ENCODE measurements around the gene SEC22A.
"Not testable (repeated sequence)": the region's sequence is repeated elsewhere in the genome, so short reads cannot be mapped to it uniquely, and the experiment has no call there.

The SEC22A gene

DNA sequence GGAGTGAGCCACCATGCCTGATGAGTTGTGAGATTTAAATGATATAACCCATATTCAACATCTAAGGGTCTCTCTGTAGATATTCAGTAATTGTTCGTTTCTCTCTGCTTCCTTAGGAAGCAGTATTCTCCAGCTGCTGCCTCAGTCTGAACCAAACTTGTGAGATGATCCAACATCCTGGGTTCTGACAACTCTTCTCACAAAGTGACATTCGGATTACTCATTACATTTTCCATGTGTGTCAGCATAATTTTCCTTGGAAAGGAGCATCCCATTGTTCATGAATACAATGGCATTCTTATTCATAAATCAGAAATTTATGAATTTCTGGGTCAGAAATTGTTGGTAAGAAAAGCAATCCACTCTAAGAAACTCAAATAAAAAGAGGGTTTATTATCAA, 15.0 kb upstream of the SEC22A start:
- DNase-seq = no peak

DNA sequence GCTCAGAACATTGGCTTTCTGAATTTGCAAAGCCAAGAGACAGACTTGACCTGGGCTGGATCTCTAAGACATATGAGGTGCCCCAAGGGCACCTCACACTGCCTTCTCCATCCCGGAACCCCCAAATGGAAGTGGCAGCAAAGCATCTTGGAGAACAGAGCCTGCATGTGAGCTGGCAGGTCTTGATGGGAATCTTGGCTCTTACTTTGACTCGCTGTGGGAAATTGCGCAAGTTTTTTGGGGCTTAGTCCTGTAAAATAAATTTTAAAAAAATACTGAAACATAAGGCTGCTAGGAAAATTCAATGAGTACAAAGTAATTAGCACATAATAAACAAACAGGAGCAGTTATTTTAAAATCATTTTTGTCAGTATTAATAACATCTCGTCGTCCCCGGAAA, 13.7 kb upstream of the SEC22A start:
- no peak for DNase-seq

DNA sequence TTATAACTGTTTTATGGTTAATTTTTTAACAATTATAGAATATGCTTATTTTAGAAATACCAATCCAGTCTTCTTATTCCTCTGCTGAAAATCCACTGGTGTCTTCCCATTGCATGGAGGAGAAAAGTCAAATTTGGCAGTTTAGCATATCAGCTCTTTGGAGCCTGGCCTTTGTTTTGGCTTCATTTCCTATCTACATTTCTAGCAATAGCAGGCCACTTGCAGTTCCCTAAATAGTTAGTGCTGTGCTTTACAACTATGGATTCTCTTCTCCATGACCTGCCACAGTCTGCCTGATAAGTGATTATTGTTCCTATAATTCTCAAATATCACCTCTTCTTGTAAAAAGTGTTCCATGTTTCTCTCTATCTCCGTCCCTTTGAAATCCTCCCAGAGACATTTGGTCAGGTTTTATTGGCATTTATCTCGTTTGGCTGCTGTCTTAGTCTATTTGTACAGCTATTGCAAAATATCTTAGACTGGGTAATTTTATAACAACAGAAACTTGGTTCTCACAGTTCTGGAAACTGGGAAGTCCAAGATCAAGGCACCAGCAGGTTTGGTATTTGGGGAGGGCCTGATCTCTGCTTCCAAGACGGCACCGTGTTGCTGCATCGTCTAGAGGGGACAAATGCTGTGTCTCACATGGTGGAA, 8.2 kb upstream of the SEC22A start:
- no peak for DNase-seq

DNA sequence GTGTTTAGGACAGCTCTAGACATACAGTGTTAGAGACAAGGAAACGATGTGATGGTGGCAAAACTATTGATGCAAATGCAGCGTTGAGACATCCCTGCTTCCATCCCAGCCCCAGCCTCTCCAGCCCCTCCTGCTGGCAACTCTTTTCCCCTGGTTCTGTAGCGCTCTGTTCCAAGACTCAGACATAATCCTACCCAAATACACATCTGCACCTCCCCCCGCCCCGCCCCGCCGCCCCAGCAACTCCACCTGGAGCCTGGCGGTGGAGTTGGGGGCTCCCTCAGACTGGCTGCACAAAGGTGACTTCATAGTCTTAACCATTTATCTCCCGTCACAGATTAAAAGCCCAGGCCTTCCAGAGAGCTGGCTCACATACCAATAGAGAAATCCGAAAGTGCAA, 7.2 kb upstream of the SEC22A start:
- no peak for DNase-seq

DNA sequence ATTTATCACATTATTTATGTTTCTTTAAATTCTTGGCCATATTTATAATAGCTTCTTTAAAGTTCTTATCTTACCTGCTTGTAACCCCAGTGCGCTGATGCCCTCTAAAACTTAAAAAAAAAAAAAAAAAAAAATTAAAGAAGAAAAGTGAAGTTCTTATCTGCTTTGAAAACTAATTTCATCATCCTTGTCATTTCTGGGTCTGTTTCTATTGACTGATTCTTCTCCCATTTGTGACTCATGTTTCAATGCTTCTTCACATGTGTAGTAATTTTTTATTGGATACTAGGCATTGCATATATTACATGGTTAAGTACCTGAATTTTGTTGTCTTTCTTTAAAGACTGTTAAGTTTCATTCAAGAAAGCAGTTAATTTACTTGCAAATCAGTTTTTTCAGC, 3.4 kb upstream of the SEC22A start:
- no peak for DNase-seq

DNA sequence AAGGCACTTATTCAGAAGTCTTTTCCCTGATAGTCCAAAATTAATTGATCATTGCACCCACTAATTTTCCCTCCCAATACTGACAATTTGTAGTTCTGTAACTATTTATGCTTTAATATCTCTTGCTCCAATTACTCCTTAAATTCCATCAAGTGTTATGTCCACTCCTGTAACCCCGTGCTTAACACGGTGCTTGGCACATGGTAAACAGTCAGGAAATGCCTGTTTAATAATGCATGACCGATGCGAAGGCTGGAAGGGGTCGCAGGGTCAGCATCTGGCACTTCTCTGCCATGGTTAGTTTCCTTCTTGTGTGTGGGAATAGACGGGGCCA, 553 bp upstream of the SEC22A start:
- DNase-seq = no peak

DNA sequence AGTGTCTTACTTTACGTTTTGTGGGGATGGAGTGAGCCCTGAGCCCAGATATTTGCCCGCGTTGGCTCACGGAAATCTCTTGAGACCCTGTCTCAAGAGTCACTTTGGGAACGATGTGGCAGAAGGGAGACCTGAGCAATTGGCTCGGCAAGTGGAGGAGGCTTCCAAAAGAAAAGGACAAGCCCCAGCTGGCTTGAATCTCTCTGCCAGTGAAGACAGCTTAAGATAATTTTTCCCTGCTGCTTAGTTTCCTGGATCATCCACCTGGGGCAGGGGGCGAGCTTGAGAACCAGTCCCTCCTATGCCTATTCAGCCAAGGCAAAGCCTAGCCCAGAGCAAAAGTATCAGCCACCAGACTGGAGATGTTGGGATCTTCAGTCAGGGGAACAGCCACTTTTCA, 708 bp downstream of the SEC22A start:
- DNase-seq = no peak

DNA sequence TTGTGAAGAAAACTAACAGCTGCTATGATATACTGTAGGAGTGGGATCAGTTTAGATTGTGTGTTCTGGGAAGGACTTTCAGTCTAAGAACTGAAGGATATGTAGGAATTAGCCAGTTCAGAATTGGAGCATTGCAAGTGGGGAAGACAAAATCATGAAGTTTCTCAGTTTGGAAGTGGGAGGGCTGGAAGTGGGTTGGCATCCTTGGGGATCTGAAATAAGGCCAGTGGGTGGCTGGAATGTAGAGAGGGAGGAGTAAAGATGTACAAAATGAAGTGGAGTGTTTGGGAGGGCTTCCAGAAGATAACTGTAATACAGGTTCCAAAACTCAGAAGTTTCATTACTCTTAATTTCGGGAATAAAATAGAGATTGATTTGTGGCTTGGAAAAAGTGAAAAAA, 17.2 kb downstream of the SEC22A start:
- DNase-seq = no peak

DNA sequence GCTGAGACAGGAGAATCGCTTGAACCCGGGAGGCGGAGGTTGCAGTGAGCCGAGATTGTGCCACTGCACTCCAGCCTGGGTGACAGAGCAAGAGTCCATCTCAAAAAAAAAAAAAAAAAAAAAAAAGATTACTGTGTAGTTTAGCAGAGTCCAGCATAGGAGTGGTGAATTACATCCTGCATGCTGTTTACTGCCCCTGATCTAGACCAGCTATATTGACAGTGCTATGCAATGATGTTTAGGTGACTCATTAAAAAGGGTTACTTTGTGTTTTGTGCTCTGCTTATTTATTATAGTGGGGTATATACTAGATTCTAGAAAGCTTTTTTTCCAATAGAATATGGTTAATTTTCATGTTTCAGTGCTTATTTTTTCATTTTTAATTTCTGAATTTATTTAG, 19.6 kb downstream of the SEC22A start:
- not testable (repeated sequence) for DNase-seq

DNA sequence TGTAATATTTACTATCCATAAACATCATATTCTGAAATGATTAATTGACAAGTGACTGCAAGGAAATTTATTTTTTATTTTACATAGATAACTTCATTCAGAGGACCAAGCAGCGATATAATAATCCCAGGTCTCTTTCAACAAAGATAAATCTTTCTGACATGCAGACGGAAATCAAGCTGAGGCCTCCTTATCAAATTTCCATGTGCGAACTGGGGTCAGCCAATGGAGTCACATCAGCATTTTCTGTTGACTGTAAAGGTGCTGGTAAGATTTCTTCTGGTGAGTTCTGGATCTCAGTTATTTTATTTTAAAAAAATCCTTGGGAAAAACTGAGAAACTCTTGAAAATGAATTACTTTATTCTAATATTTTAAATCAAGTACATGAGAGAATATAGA, 23.3 kb downstream of the SEC22A start:
- DNase-seq = no peak

DNA sequence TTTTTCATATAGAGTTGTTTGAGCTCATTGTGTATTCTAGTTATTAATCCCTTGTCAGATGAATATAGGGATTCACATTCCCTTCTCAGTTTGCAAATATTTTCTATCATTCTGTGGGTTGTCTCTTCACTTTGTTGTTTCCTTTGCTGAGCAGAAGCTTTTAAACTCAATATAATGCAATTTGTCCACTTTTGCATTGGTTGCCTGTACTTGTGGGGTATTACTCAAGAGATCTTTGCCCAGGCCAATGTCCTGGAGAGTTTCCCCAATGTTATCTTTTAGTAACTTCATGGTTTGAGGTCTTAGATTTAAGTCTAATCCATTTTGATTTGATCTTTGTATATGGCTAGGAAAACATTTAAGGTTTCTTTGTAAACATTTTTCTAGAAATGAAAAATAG, 24.8 kb downstream of the SEC22A start:
- DNase-seq = no peak

DNA sequence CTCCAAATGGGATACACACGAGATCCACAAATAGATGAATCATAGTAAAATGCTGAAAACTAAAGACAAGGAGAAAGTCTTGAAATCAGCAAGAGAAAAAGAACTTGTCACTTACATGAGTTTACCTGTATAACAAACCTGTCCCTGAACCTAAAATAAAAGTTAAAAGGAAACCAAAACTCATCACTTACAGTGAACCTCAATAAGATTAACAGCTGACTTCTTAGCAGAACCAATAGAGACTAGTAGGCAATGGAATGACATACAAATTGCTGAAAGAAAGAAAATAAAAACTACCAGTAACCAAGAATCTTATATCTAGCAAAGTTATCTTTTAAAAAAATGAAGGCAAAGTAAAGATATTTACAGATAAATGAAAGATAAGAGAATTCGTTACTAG, 27.4 kb downstream of the SEC22A start:
- no peak for DNase-seq

DNA sequence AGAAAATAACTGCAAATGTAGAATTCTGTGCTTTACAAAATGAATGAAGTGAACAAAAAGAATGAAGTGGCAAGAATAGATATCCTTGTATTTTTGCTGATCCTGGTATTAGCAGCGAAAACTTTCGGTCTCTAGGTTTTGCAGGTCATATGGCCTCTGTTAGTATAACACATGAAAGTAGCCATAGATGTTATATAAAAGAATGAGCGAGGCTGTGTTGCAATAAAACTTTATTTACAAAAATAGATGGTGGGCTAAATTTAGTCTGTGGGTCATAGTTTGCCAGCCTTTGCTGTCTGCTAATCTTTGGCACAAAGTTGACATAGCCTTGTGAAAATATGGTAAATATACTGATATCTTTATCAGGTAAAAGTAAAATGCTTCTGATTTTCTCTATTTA, 35.2 kb downstream of the SEC22A start:
- no peak for DNase-seq

DNA sequence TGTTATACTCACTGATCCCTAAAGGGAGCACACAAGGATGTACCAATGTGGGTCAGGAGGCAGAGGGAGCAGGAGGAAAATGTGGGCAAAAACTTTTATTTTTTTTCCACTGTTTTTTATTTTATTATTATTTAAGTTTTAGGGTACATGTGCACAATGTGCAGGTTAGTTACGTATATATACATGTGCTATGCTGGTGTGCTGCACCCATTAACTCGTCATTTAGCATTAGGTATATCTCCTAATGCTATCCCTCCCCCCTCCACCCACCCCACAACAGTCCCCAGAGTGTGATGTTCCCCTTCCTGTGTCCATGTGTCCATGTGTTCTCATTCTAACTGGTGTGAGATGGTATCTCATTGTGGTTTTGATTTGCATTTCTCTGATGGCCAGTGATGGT, 37.4 kb downstream of the SEC22A start:
- DNase-seq = not testable (repeated sequence)

DNA sequence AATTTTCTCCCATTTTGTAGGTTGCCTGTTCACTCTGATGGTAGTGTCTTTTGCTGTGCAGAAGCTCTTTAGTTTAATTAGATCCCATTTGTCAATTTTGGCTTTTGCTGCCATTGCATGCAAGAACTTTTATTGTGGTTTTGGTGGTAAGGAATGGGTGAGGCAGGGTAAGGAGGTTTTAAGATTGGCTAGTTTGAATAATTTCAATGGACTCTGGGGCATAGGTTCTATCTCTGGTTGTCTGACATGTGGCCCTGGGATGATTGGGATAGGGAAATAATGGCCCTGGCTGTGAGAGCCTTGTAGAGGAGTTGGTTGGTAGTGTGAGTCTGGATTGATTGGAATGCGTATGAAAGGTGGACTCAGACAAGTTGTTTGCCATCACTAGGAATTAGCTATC, 38.0 kb downstream of the SEC22A start:
- no peak for DNase-seq

DNA sequence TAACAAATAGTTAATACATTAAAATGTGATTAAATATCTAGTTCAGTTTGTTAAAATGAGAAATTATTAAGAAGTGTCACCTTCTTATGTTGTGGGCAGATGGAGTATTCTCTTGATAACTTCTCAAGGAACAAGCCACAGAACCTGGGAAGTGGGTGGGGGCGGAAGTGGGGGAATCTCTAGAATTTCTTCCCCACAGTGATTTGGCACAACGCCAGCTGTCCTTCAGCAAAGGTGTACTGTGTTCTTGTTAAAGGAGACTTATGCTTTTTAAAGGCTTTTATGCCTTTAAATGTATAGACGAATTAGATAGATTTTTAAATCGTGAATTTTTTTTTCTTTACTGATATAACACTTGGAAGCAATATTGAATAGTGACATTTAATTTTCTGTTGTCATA, 42.4 kb downstream of the SEC22A start:
- no peak for DNase-seq

DNA sequence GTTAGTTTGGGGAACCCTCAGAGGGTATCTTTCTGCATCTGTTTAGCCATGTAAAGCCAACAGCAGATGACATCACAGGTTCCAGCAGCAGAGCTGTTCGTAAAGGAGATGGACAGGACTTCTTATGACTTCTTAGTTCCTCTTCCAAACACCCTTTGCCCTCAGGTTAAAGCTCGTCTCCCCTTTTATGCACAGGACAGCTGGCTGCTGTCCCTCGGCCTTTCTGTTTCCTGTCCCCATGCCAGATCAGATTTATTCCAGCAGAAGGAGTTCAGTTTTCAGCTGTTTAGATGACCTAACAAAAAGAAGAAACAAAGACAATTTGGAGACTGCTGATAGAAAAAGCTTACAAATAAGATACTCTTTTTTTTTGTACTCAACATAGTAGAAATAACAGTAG, 45.1 kb downstream of the SEC22A start:
- no peak for DNase-seq

DNA sequence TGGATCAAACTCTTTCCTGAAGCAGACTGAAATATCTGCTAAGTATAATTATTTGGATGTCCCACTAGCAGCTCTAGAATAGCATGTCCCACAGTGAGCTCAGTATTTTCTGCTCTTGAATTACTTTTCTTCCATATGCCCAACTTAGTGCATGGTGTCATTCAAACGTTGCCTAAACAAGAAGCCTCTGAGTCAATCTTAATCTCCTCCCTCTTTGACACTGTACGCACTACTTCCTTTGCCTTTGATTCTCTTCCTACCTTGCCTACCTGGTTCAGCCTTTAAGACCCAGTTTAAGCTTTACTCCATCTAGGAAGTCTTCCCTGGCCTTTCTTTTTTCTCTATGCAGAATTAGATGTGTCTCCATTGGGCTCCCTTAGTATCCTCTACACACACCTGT, 54.5 kb downstream of the SEC22A start:
- DNase-seq = no peak

DNA sequence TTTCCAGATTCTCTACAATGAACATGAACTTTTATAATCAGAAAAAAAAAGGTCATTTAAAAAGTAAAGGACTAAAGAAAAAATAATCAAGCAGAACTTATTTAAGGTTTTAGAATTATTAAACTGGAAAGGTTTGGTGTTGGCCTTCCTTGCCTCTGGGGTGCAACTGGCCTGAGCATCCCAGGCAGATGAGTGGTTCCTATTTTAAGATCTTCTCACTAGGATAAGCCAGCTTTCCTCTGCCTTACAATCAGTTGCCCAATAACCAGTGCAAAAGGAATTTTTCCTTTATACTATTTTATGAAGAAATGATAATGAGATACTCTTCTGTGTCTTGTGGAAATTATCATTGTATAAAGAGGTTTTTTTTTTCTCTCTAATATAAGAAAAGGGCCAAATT, 56.6 kb downstream of the SEC22A start:
- DNase-seq = no peak

DNA sequence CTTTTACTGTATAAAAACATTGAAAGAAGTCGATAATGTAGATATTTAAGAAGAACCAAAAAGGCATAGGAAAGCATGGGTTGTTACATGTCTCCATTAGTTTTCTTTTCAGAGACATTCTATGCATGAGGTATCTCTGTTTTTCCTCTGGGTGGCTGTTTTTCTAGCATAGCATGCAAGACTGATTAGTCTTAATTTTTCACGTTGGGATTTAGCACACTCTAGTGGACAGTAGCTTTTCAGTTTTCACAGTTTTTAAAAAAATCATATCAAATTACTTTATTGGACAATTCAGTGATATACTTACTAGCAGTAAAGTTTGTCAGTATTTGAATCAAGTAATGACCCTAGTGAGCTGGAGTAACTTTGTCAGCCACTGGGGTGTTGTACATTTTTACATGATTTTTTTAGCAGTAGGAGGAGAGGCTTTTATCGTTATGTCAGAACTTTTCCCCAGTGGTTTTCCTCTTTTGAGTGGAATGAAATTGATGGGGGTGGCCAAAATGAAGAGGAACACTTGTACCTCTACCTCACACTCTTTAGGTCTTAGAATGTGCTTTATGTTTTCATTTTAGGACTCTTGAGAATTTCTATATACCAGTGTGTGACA, 57.2 kb downstream of the SEC22A start:
- DNase-seq = no peak

DNA sequence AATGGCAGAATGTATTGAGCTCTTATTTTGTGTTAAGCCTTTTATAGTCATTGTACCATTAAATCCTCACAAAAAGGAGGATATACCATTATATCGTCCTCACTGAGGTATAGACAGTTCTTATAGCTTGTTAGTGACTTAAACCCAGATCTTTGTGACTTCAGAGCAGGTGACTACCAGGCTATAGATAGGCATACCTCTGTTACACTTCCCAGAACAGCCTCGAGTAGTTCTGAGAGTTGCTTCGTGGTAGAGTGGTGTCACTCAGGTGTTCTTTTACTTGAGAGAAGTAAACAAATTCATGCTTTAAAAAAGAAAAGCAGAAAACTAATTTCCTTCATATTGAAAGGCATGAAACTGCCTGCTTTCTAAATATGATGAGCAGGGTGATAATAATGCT, 59.9 kb downstream of the SEC22A start:
- DNase-seq = no peak

DNA sequence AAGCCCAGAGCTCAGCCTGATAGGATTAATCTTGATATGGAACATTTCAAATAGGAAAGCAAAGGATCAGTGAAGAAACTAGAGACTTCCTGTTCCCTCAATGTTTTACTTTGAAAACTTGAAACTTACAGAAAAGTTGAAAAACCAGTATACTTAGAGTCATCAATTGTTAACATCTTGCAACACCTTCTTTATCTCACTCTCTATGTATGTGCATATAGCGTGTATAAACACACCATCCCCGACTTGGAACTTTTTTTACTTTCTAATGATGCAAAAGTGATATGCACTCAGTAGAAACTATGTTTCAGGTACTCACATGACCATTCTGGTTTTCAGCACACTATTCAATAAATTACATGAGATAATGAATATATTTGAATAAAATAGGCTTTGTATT, 60.5 kb downstream of the SEC22A start:
- DNase-seq = no peak

DNA sequence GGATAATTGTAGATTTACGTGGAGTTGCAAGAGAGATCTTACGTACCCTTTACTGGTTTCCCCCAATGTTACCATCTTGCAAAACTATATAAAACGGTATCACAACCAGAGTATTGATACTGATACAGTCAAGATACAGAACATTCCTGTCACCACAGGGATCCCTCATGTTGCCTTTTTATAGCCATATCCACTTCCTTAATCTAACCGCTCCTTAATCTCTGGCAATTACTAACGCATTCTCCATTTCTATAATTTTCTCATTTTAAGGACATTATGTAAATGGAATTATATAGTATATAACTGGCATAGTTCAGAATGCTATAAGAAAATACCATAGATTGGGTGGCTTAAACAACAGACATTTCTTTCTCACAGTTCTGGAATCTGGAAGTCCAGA, 61.1 kb downstream of the SEC22A start:
- DNase-seq = no peak

DNA sequence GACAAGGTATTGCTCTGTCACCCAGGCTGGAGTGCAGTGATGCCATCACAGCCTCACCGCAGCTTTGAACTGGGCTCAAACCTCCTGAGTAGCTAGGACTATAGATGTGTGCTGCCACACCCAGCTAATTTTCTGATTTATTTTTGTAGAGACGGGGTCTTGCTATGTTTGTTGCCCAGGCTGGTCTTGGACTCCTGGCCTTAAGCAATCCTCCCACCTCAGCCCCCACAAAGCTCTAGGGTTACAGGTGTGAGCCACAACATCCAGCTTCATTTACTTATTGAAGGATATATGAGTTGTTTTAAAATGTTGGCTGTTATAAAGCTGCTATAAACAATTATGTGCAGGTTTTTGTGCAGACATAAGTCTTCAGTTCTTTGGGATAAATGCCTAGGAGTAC, 62.2 kb downstream of the SEC22A start:
- DNase-seq = no peak

DNA sequence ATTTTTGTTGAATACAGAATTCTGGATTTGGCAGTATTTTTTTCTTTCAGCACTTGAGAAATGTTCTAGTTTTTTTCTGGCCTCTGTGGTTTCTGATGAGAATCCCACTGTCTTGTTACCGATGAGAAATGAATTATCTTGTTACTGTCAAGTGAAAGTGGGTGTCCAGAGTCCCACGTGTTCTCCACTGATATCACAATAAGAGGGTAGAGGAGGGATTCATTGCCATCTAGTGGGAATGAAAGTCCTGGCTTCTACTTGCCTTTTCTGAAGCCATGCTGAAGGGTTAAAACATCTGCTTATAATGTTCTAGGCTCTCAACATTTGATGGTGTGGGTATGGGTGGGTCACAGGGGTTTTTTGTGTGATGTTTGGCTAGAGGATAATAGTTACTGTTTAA, 66.1 kb downstream of the SEC22A start:
- DNase-seq = no peak

DNA sequence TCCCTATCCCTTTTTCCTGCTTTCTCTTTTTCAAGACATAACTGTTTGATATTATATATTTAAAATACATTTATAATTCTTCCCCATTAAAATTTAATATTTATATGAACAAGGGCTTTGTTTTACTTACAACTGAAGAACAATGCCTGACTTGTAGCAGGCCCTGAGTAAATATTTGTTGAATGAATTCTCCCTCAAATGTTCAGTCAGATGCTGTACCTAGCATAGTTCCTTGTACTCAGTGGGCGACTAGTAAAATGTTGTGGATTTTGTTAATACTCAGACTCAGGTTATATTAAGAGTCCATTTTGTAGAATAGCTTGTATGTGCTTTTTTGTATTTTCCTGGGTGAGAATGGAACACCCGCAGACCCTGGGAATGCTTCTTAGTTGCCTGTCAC, 69.1 kb downstream of the SEC22A start:
- no peak for DNase-seq

Measured in activated CD4-positive, alpha-beta T cell treated with anti-CD3 and anti-CD28 coated beads for 1 hour (primary cell).